NCI-H345 treated with DMSO at 0.1 percent for 48 hours (cell line): ENCODE results near the gene AUTS2.

Source experiments
- DNase-seq: peaks from one replicate; lab custom pipeline; 2025; ENCODE audit not compliant: unreplicated experiment; lab: John Stamatoyannopoulos, UW

Gene AUTS2

GRCh38 chr7:69622960-69623359 lies 24.7 kb downstream of the AUTS2 start:
- DNase-seq: no peak

GRCh38 chr7:69624435-69625230 lies 26.4 kb downstream of the AUTS2 start:
- DNase-seq: no peak

- DNase-seq: no peak
These were observed 27.0 kb downstream of the AUTS2 start for GRCh38 chr7:69625238-69625637.

- DNase-seq: no peak
These were observed 27.5 kb downstream of the AUTS2 start for GRCh38 chr7:69625798-69626197.

- no peak for DNase-seq
These were observed 32.0 kb downstream of the AUTS2 start for GRCh38 chr7:69630292-69630691.

- no peak for DNase-seq
These were observed 32.9 kb downstream of the AUTS2 start for GRCh38 chr7:69631131-69631530.

- no peak for DNase-seq
These were observed 34.0 kb downstream of the AUTS2 start for GRCh38 chr7:69632280-69632679.

- no peak for DNase-seq
These were observed 35.0 kb downstream of the AUTS2 start for GRCh38 chr7:69633122-69633831.

- DNase-seq: no peak
These were observed 37.4 kb downstream of the AUTS2 start for GRCh38 chr7:69635555-69636185.

- DNase-seq: no peak
These were observed 40.4 kb downstream of the AUTS2 start for GRCh38 chr7:69638674-69639073.

GRCh38 chr7:69640216-69640615 lies 41.9 kb downstream of the AUTS2 start:
- DNase-seq: no peak

- DNase-seq: no peak
These were observed 42.8 kb downstream of the AUTS2 start for GRCh38 chr7:69640925-69641594.

GRCh38 chr7:69643265-69643664 lies 45.0 kb downstream of the AUTS2 start:
- no peak for DNase-seq

- DNase-seq: no peak
These were observed 45.6 kb downstream of the AUTS2 start for GRCh38 chr7:69643708-69644445.

GRCh38 chr7:69645683-69646082 lies 47.4 kb downstream of the AUTS2 start:
- DNase-seq: no peak

GRCh38 chr7:69651101-69651590 lies 52.9 kb downstream of the AUTS2 start:
- DNase-seq: no peak

- DNase-seq: peak; percentile 61
These were observed 54.8 kb downstream of the AUTS2 start for GRCh38 chr7:69652947-69653701.

- no peak for DNase-seq
These were observed 55.5 kb downstream of the AUTS2 start for GRCh38 chr7:69653806-69654205.

GRCh38 chr7:69654381-69654780 lies 56.1 kb downstream of the AUTS2 start:
- DNase-seq: peak; percentile 33
